Stimulated activated CD8-positive, alpha-beta memory T cell treated with anti-CD3 and anti-CD28 coated beads, Interleukin-7, amount 100 ng/mL, for 1 hour (primary cell): Measurements from ENCODE around the gene RITA1.
A peak's percentile ranks its signal among the peaks of the same experiment; 100 is the strongest.

ENCODE experiments used
- DNase-seq, 2 donors: peaks; one replicate each; pipeline ENCODE4 v3.0.0-alpha.2; 2020; ENCODE audit warnings: low read depth in 2 of 2

RITA1 gene

DNA sequence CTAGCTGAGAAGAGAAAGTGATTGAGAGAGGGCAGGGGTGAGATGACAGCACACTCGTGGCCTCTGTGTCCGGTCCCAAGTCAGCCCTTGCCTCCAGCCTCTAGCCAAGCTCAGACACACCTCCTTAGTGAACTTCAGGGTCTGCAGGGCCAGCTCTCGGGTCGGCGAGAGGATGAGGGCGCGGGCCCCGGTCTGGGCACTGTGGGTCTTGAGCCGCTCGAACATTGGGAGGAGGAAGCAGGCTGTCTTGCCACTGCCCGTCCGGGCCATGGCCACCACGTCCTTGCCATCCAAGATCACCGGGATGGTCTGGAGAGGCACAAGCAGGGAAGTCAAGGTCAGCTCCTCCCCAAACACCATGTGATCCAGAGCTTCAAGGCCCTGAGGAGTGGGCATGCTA lies 6.5 kb upstream of the RITA1 start:
- DNase-seq = no peak

DNA sequence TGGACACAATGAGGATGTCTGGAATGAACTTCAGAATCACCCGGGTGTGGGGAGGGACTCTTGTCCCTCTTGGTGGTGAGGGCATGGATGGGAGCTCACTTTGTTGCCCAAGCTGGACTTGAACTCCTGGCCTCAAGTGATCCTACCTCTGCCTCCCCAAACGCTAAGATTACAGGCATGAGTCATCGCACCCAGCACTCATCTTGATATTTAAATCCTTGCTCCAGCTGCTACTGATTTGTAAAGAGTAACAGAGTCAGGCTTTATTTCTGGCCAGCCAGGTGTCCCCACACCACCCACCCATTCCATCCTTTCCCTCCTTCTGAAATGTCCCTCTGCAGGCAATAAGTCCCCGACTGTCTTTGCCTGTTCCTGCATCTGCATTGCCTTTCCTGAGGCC lies 5.2 kb upstream of the RITA1 start:
- DNase-seq = no peak

DNA sequence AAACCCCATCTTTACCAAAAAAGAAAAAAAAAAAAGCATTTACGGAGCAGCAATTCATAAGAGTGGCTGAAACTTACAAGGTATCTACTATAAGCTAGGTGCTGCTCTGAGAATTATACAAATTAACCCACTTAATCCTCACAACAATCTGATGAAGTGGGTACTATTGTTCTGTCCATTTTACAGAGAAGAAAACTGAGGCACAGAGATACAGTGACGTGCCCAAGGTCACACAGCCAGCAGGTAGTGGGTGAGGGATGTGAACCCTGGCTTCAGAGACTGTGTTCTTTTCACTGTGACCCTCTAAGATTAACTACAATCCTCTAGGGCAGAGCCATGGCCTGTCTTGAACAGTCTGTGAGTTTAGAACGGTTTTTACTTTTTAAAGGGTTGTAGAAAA lies 3.5 kb upstream of the RITA1 start:
- no peak for DNase-seq

DNA sequence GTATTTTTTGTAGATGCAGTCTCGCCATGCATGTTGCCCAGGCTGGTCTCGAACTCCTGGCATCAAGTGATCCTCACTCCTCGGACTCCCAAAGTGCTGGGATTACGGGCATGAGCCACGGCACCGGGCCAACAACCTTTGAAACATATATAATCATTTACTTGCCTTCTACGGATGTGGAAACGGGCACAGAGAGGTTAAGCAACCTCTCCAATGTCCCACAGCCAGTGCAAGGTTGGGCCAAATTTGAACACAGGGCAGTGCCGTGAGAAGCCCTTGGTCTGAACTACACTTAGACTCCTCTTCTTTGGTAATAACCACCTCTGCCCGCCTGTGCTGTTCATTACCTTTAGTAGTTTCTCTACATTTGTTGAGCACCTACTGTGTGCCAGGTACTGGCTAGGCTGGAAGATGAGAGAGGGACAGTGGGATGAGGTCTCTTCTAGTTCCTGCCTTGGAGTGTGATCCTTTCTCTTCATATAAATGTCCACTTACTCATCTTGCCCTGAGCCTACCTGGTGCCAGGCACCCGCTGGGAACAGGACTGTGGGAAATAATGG lies 2.4 kb upstream of the RITA1 start:
- no peak for DNase-seq

DNA sequence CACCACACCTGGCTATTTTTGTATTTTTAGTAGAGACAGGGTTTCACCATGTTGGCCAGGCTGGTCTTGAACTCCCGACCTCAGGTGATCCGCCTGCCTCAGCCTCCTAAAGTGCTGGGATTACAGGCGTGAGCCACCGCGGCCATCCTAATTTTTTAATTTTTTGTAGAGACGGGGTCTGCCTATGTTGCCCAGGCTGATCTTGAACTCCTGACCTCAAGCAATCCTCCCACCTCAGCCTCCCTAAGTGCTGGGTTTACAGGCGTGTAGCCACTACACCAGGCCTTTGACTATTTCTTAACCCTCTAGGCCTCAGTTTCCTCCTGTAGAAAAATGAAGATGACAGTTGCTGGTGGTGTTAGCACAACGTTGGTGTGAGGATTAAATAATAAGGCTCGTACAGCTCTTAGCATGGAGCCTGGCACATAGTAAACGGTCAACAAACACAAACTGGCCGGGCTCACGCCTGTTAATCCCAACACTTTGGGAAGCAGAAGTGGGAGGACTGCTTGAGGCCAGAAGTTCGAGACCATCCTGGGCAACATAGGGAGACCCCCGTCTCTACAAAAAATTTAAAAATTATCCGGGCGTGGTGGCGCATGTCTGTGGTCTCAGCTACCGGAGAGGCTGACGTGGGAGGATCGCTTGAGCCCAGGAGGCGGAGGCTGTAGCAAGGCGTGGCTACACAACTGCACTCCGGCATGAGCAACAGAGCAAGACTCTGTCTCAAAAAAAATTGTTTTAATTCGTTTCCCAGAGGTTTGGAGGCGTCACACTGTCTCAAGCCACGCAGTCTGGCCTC lies 1.2 kb upstream of the RITA1 start:
- no peak for DNase-seq

DNA sequence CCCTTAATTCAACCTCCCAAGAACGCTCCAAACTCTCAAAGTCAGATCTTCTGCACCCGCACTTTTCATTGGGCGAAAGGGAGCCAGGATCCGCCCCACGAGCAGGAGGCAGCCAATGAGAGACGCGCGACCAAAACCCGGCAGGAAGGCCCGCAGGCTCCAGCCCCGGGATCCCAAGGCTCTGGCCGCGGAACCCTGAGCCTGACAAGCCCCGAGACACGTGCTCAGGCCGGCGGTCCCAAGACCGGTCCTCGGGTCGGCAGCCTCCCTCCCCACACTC lies 681 bp upstream of the RITA1 start:
- DNase-seq = peak; percentile 67 to 71

DNA sequence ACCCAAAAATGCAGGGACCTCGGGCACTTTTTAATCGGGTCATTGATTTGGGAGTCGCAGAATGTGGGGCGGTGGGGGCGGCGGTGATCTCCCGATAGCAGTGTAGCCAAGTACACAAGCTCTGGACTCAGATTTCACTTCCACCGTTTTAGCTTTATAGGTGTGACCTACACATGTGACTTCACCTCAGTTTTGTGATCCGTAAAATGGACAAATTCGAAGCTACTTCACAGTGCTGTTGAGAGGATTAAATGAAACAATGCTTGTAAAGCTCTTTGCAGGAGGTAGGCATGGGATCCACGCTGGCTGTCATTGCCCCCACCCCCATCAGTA lies 478 bp downstream of the RITA1 start:
- no peak for DNase-seq

DNA sequence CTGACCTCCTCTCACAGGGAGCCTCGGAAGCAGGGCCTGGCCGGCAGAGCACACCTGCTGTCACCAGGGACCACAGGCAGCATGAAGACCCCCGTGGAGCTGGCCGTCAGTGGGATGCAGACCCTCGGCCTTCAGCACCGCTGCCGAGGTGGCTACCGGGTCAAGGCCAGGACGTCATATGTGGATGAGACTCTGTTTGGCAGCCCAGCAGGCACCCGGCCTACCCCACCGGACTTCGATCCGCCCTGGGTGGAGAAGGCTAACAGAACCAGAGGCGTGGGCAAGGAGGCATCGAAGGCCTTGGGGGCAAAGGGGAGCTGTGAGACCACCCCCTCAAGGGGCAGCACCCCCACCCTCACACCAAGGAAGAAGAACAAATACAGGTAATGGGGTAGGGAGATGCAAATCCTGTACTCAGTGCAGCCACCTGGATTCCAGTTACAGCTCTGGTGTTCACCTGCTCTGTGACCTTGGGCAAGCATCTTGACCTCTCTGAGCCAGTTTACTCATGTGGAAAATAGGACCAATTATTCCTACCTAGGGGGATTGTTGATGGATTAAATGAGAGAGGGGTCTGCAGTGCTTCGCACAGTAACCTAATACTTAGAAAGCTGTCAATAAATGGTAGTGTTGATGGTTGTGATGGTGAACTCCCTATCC lies 1.3 kb downstream of the RITA1 start:
- DNase-seq = no peak

DNA sequence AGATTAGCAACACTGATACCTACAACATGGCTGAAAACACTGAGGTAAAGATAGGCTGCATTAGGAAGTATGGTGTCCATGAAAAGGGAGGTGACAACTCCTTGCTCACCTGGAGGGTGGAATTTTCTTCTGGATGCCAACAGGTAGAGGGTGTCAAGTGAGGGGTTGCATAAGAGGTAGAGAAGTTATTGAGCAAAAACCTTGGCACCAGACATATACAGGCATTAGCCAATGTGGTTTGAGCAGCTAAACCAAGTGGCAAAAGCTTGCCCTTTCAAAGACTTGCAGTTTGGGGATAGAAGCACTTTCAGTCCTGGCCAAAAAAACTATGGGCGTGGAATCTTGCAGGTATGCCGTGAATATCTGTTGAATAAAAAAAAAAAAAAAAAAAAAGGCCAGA lies 3.8 kb downstream of the RITA1 start:
- no peak for DNase-seq

DNA sequence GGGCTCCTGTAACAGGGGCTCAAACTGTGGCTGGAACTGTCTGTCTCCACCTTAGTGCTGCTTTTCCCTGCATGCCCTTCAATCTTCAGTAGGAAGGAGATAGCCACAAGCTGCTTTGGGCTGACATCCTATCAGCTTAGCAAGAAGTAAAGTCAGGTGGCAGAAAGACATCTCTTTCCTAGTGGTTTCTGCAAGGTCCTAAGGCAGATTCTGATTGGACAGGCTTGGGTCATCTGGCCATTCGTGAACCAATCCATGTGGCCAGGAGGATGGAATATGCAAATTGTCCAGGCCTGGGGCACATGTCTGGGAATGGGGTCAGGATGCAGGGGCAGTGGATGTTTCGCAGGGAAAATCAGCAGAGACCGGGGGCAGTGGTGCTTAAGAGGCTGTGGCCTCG lies 5.2 kb downstream of the RITA1 start:
- no peak for DNase-seq

DNA sequence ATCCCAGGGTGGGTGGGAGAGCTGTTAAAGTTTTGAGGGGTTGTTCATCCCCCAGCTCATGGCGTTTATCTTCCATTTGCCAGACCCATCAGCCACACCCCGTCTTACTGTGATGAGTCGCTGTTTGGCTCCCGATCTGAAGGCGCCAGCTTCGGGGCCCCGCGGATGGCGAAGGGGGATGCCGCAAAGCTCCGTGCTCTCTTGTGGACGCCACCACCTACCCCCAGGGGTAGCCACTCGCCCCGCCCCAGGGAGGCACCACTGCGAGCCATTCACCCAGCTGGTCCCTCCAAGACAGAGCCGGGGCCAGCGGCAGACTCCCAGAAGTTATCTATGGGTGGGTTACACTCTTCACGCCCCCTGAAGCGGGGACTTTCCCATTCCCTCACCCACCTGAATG lies 5.7 kb downstream of the RITA1 start:
- no peak for DNase-seq

DNA sequence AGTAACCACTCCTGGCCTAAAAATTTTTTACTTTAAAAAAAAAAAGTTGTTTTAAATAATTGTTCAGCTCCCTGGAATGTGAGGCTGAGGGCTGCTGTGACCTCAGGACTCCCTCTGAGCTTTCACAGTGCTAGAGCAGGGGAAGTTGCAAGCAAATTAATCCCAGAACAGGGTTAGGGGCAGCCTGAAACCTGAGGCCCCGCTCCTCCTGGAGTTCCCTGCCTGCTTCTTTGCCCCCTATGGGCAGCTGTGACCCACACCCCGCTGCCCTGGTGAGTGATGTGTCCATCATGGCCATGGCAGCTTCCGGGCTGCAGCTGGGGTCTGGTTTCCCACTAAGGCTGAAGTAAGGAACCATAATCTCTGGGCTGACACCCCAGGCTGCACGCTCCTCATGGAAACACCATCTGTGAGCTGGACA lies 9.5 kb downstream of the RITA1 start:
- no peak for DNase-seq

DNA sequence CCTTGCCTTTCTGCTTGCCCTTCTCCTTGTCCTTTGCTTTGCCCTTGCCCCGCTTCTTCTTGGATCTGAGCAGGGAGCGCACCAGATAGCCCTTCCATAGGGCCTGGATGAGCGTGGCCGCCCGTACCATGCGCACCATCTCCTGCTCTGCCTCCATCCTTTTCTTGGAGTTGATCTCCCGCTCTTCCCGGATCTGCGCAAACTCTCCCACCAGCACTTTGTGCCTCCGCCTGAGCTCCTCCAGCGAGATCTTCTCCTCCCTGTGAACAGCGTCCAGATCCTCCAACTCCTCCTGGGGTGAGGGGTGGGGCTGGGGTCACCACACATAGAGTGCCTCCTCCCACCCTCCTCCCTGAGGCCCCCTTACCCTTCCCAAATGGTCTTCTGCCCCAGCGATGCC lies 10.1 kb downstream of the RITA1 start:
- DNase-seq = no peak

DNA sequence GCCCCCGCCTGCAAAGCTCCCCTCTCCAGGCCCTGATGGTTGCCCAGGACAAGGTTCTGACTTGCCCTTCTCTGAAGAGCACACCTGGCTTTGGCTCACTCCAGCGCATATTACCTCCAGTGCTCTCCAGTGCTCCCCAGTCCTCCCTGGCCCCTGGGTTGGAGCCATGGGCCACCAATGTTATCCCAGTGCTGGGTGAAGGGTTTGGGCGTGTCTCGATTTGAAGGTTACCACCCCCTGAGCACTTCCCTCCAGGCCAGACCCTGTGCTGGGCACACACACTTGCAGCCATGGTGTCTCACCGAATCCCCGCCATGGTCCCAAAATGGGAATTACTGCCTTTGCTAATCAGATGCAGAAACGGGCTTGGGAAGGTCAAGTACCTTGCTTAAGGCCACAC lies 11.1 kb downstream of the RITA1 start:
- DNase-seq = no peak

DNA sequence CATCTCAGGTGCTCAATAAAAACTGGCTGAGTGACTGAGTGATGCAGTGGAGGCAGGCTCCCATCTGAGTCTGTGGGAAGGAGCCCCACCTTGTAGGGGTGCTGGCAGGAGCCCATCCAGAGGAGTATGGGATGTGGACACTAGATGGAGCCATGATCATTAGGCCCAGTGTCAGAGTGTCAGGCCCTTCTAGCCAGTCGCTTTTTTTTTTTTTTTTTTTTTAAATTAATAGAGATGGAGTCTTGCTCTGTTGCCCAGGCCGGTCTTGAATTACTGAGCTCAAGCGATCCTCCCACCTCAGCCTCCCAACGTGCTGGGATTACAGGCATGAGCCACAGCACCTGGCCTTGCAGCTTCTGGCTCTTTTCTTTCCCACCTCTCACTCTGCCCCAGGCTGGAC lies 11.5 kb downstream of the RITA1 start:
- DNase-seq = no peak

DNA sequence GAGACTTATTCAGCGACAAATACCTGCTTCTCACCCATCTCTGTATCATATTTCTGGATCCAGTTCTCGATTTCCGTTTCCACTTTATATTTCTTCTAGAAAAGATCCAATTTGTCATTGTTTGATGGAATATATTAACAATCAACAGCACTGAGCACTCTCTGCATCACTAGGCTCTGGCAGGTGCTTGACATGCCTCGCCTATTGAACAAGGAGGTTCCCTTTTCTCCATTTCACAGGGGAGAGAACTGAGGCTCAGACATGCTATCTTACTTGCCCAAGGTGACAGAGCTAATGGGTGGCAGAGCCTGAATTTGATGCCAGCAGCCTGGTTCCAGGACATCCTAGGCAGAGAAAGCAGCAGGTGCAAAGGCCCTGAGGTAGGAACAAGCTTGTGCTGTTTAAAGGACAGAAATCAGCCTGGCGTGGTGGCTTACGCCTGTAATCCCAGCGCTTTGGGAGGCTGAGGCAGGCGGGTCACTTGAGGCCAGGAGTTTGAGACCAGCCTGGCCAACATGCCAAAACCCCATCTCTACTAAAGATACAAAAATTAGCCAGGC lies 12.1 kb downstream of the RITA1 start:
- DNase-seq = no peak

DNA sequence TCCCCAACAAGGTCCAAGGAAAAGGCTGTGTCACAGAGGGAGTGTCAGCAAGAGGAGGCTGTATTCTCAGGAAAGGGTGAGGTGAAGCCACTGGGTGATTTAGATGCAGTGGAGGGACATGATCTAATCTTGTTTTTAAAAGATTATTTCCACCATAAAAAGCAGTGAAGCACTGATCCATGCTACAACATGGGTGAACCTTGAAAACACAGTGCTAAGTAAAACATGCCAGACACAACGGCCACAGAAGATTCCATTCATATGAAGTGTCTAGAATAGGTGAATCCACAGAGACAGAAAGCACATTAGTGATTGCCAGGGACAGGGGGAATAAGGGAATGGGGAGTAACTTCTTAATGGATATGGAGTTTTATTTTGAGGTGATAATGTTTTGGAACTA lies 12.8 kb downstream of the RITA1 start:
- no peak for DNase-seq

DNA sequence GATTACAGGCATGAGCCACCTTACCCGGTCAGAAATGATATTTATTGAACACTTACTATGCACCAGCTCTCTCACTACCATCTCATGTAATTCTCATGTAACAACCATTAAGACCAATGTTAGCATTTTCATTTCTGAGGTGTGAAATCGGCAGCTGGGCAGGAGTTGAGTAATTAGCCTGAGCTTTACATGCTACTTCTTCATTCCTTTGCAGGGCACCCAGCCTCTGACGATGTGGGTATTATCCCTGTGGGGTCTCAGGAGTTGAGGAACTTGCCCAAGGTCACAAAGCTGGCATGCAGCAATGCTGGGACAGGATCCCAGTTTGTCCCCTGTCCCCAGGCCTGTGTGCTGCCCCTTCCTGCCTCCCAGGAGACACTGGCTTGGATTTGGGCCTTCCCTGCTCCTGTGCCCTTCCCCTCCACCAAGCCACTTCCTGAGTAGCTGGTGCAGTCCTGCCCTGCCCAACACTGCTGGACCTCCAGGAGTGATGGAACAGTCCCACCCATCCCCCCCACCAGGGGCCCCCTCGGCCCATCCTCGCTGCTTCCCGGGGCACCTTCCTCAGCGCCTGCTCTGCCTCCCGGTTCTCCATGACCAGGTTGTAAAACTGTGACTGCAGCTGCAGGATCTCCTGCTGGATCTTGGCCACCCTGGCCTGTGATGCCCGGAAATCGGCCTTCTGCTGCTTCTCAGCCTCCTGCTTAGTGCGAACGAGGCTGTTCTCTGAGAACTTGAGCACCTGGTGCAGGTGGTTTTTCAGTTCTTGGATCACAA lies 14.7 kb downstream of the RITA1 start:
- DNase-seq = no peak

DNA sequence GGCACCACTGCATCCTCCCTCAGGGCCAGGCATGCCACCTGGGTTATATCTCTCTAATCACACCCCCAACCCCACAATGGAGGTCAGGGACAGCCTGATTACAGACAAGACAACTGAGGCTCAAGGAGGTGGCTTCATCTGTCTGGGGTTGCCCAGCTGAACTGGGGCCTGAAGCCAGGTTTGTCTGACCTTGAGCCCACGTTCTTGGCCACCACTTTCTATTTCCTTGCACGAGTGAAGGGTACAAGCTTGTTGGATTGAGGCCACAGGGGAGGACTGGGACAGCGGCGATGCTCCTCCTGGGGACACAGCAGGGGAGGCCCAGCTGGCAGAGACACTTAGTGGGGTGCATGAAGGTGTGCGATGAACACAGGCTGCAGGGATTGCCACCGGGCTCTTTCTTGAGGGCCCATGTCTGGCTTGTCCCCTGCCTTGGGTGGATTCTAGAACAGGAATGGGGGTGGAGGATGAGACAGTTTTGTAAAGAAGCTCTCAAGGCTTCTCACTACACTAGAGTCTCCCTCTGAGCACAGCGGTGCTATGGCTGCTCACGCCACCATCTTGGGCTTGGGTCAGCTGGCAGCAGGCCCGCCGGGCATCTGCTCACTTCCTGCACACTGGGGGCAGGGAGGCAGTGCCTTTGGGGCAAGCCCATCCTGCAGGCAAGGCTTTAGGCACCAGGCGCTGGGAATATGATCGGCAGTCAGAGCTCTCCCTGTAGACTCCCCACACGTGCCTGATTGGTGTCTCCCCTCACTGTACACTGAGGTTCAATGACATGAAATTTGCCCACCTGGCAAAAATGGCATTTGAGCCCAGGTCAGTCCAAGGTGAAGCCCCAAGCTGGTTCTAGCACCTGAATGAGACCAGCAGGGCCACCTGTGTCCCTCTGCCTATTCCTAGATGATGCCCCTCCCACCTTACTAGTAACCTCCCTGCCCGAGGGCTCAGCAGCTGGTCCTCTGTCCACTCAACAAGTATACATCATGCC lies 16.0 kb downstream of the RITA1 start:
- no peak for DNase-seq

DNA sequence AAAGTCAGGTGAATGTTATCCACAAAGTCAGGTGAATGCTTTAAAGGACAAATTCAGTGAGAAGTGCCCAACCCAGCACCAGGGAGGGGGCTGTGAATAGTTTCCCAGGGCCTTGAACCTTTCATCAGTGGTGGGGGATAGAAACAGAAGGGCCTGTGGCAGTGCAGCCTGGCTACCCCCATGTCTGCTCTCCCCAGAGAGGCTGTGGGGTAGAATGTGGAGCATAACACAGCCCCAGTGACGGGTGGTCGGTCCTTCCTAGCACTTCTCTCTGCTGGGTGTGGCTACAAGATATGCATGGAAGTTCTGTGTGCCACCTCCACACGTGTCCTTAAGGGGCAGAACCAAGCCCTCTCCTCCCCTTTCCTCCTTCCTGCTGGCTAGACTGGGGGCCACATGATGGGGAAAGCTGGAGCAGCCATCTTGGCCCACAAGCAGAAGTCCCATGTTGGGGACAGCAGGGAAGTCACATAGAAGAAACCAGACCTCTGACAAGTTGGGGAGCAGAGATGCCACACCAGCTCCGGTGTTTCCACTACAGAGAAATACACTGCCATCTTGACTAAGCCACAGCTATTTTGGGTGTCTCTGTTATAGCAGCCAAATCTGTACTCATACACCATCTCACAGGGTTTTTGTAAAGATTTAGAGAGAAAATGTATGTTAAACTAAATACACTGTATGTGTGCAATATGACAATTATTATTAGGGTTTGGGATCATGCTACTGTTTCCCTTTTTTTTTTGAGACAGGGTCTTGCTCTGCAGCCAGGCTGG lies 17.0 kb downstream of the RITA1 start:
- DNase-seq = no peak
